Stromal cell of bone marrow (primary cell): ENCODE measurements around the gene KRT5.
"Not testable (repeated sequence)": the region's sequence is repeated elsewhere in the genome, so short reads cannot be mapped to it uniquely, and the experiment has no call there.

Source experiments
- DNase-seq: peaks from one replicate; pipeline ENCODE4 v3.0.0-alpha.2; 2012; ENCODE audit warnings: low read depth

KRT5 gene

GRCh38 chr12:52519387-52519703 lies 849 bp downstream of the KRT5 start:
- no peak for DNase-seq

GRCh38 chr12:52518574-52519386 lies 1.4 kb downstream of the KRT5 start:
- DNase-seq, result no peak

- DNase-seq, result no peak
These were observed 2.3 kb downstream of the KRT5 start for GRCh38 chr12:52517888-52518287.

- DNase-seq, result no peak
These were observed 3.0 kb downstream of the KRT5 start for GRCh38 chr12:52517005-52517835.

GRCh38 chr12:52515927-52516831 lies 4.0 kb downstream of the KRT5 start:
- no peak for DNase-seq

- no peak for DNase-seq
These were observed 4.9 kb downstream of the KRT5 start for GRCh38 chr12:52515319-52515646.

GRCh38 chr12:52514471-52515318 lies 5.5 kb downstream of the KRT5 start:
- no peak for DNase-seq

GRCh38 chr12:52513736-52514135 lies 6.5 kb downstream of the KRT5 start:
- no peak for DNase-seq

GRCh38 chr12:52508211-52508610 lies 12.0 kb downstream of the KRT5 start:
- no peak for DNase-seq

GRCh38 chr12:52506858-52507715 lies 13.1 kb downstream of the KRT5 start:
- DNase-seq, result peak; percentile 36

- no peak for DNase-seq
These were observed 17.3 kb downstream of the KRT5 start for GRCh38 chr12:52502877-52503276.

GRCh38 chr12:52501490-52501889 lies 18.7 kb downstream of the KRT5 start:
- no peak for DNase-seq

- not testable (repeated sequence) for DNase-seq
These were observed 19.6 kb downstream of the KRT5 start for GRCh38 chr12:52500574-52500973.

GRCh38 chr12:52499806-52500560 lies 20.2 kb downstream of the KRT5 start:
- DNase-seq, result no peak

GRCh38 chr12:52498946-52499345 lies 21.2 kb downstream of the KRT5 start:
- no peak for DNase-seq

- no peak for DNase-seq
These were observed 22.2 kb downstream of the KRT5 start for GRCh38 chr12:52497975-52498374.

GRCh38 chr12:52496590-52497071 lies 23.6 kb downstream of the KRT5 start:
- peak; percentile 55 for DNase-seq

GRCh38 chr12:52496054-52496453 lies 24.1 kb downstream of the KRT5 start:
- no peak for DNase-seq

GRCh38 chr12:52495389-52495788 lies 24.8 kb downstream of the KRT5 start:
- DNase-seq, result no peak

GRCh38 chr12:52494518-52494917 lies 25.7 kb downstream of the KRT5 start:
- DNase-seq, result no peak
